Neural progenitor cell (in vitro differentiated cells): ENCODE measurements around the gene SAMD11.

Source experiments
- CTCF ChIP-seq: fragments of 200-600 bp; sonication (generic); IDR thresholded peaks from 2 replicates; pipeline ENCODE4 v1.5.1; 2017; ENCODE audit warnings: antibody characterized with exemption, mild to moderate bottlenecking
- EZH2 ChIP-seq: fragments of 200-600 bp; sonication (generic); IDR thresholded peaks from 2 replicates; pipeline ENCODE4 v1.6.1; 2017; ENCODE audit warnings: antibody characterized with exemption, mild to moderate bottlenecking, moderate library complexity

- peak; percentile 53 for TF ChIP-seq CTCF
- peak; percentile 78 for TF ChIP-seq EZH2
Observed at GRCh38 chr1:921011-921837, 2.5 kb upstream of the SAMD11 start.
